Endothelial cell (in vitro differentiated cells): Measurements from ENCODE around the gene ITGA8. TPM values are rescaled to one million over a fixed set of nuclear protein-coding genes. Genes with fewer than 3 reads are reported as not detected.

ENCODE experiments used
- DNase-seq: peaks from one replicate; pipeline ENCODE4 v3.0.0; 2021; ENCODE audit warnings: low spot score
- H3K27ac Mint-ChIP-seq: one replicate; pipeline ENCODE4 v1.8.0; 2021; ENCODE audit warnings: mixed read lengths, inconsistent platforms; ENCODE audit not compliant: unreplicated experiment
- H3K27me3 Mint-ChIP-seq: one replicate; pipeline ENCODE4 v1.8.0; 2021; ENCODE audit warnings: mild to moderate bottlenecking, moderate library complexity, mixed read lengths, inconsistent platforms; ENCODE audit not compliant: unreplicated experiment
- H3K36me3 Mint-ChIP-seq: one replicate; pipeline ENCODE4 v1.8.0; 2021; ENCODE audit warnings: mild to moderate bottlenecking, low read depth, mixed read lengths, inconsistent platforms; ENCODE audit not compliant: unreplicated experiment
- H3K4me1 Mint-ChIP-seq: one replicate; pipeline ENCODE4 v1.8.0; 2021; ENCODE audit warnings: mild to moderate bottlenecking, mixed read lengths, inconsistent platforms; ENCODE audit not compliant: unreplicated experiment
- H3K4me3 Mint-ChIP-seq: one replicate; pipeline ENCODE4 v1.8.0; 2021; ENCODE audit warnings: mild to moderate bottlenecking, mixed read lengths, inconsistent platforms; ENCODE audit not compliant: unreplicated experiment
- H3K9me3 Mint-ChIP-seq: one replicate; pipeline ENCODE4 v1.8.0; 2021; ENCODE audit warnings: mixed read lengths, inconsistent platforms; ENCODE audit not compliant: unreplicated experiment
- CTCF ChIP-seq: fragments of 200-600 bp; sonication (generic); IDR thresholded peaks from one replicate; pipeline ENCODE4 v1.5.0; 2021; ENCODE audit warnings: antibody characterized with exemption; ENCODE audit not compliant: unreplicated experiment
- total RNA-seq: library from RNA; stranded (reverse); fragmentation: NEBNext Ultra II Directional; extraction: Animal tissue kit (Norgen Biotek cat#: 25700); gene quantifications from one replicate; pipeline ENCODE4 v1.2.1, GENCODE V29; 2021; ENCODE audit not compliant: unreplicated experiment

The ITGA8 gene
- total RNA-seq, 1 donor from 2014 or later = 0.51 TPM

GRCh38 chr10:15747632-15748031 lies 27.9 kb upstream of the ITGA8 start:
- Mint-ChIP-seq H3K27ac (no peak overlapping the region), H3K9me3 (no peaks in the 10 kb centered on the region), H3K4me1 (no peaks in the 10 kb centered on the region), H3K4me3 (no peak overlapping the region), H3K27me3 (no peaks in the 10 kb centered on the region), H3K36me3 (no peaks in the 10 kb centered on the region)
- no peak for TF ChIP-seq CTCF
- DNase-seq = no peak

- H3K27ac Mint-ChIP-seq = no peak overlapping the region
- no peak for DNase-seq
- H3K4me3 Mint-ChIP-seq = no peak overlapping the region
- no peaks in the 10 kb centered on the region for H3K4me1 Mint-ChIP-seq
- H3K36me3 Mint-ChIP-seq = no peaks in the 10 kb centered on the region
- no peak for TF ChIP-seq CTCF
- H3K9me3 Mint-ChIP-seq = no peaks in the 10 kb centered on the region
- no peaks in the 10 kb centered on the region for H3K27me3 Mint-ChIP-seq
Observed at GRCh38 chr10:15745751-15746150, 26.0 kb upstream of the ITGA8 start.

- no peak overlapping the region for H3K27ac Mint-ChIP-seq
- DNase-seq = peak; percentile 67
- H3K4me1 Mint-ChIP-seq = no peaks in the 10 kb centered on the region
- H3K4me3 Mint-ChIP-seq = no peak overlapping the region
- peak; percentile 70 for TF ChIP-seq CTCF
- H3K9me3 Mint-ChIP-seq = no peaks in the 10 kb centered on the region
- no peaks in the 10 kb centered on the region for H3K36me3 Mint-ChIP-seq
- no peaks in the 10 kb centered on the region for H3K27me3 Mint-ChIP-seq
Observed at GRCh38 chr10:15744217-15744865, 24.6 kb upstream of the ITGA8 start.

- Mint-ChIP-seq H3K27ac (no peak overlapping the region), H3K9me3 (no peaks in the 10 kb centered on the region), H3K4me1 (no peaks in the 10 kb centered on the region), H3K27me3 (no peaks in the 10 kb centered on the region), H3K4me3 (no peak overlapping the region), H3K36me3 (no peaks in the 10 kb centered on the region)
- no peak for TF ChIP-seq CTCF
- no peak for DNase-seq
Observed at GRCh38 chr10:15743443-15743842, 23.7 kb upstream of the ITGA8 start.

GRCh38 chr10:15742836-15743235 lies 23.1 kb upstream of the ITGA8 start:
- H3K36me3 Mint-ChIP-seq = no peaks in the 10 kb centered on the region
- H3K4me3 Mint-ChIP-seq = no peak overlapping the region
- no peaks in the 10 kb centered on the region for H3K27me3 Mint-ChIP-seq
- no peak for TF ChIP-seq CTCF
- DNase-seq = no peak
- no peak overlapping the region for H3K27ac Mint-ChIP-seq
- H3K4me1 Mint-ChIP-seq = no peaks in the 10 kb centered on the region
- no peaks in the 10 kb centered on the region for H3K9me3 Mint-ChIP-seq
